Liver (tissue), 3 donors: ENCODE data around the gene ZC3H6.

ENCODE experiments used
- FOXA1 ChIP-seq: IDR thresholded peaks from 2 replicates; pipeline ENCODE4 v1.6.1; 2016; ENCODE audit warnings: antibody characterized with exemption
- GABPA ChIP-seq, 2 donors: IDR thresholded peaks in 1 of 2; conservative IDR thresholded peaks in 1 of 2; 2 replicates each; pipeline ENCODE4 v1.6.1; 2016; ENCODE audit warnings: antibody characterized with exemption in 2 of 2, mild to moderate bottlenecking in 1 of 2, moderate library complexity in 1 of 2
- TF ChIP-seq, protein P1 (sequence below): fragments of 150-350 bp; IDR thresholded peaks from 2 replicates; pipeline ENCODE4 v1.5.1; 2017; ENCODE audit warnings: improper control_type of control experiment, low read depth, low read length; ENCODE audit not compliant: missing input control
- TF ChIP-seq, protein P2 (sequence below): IDR thresholded peaks from 2 replicates; pipeline ENCODE4 v1.6.1; 2016; ENCODE audit warnings: antibody characterized with exemption, mild to moderate bottlenecking
- TF ChIP-seq, protein P3 (sequence below): IDR thresholded peaks from 2 replicates; pipeline ENCODE4 v1.6.1; 2016; ENCODE audit warnings: antibody characterized with exemption
- donor health status: healthy.
- donor health status: healthy.

DNA sequence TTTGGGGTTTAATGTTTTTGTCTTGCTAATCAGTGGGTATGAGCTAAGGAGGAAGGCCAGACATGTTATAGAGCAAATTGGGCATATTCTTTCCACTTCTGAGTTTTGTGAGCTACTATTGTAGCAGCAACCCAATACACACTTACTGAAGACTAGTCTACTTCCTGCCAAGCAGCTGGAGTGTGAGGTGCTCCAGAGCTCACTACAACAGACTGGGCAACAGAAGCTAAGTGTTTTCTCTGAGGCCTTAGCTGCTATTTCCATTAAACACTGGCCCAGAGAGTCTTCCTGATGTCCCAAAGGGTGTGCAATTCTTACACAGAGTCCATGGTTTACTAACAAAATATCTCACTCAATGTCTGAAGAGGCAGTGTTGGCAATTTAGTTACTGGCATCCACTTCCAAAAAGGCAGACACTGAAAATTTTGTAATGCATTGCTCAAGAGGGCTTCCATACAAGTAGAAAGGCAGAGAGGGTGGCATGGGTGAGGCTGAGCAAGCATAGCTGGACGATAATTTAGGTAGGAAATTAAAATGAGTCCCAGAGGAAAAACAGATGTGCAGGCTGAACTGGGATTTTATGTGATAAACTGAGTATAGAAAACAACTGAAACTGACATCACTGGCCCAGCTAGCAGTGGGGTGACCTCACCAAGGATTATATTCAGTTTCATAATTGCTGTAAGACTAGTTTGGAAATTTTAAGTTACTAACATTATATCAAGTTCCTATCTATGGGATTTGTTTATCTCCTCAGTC is 68.6 kb downstream of the ZC3H6 start:
- TF ChIP-seq, protein P1, sequence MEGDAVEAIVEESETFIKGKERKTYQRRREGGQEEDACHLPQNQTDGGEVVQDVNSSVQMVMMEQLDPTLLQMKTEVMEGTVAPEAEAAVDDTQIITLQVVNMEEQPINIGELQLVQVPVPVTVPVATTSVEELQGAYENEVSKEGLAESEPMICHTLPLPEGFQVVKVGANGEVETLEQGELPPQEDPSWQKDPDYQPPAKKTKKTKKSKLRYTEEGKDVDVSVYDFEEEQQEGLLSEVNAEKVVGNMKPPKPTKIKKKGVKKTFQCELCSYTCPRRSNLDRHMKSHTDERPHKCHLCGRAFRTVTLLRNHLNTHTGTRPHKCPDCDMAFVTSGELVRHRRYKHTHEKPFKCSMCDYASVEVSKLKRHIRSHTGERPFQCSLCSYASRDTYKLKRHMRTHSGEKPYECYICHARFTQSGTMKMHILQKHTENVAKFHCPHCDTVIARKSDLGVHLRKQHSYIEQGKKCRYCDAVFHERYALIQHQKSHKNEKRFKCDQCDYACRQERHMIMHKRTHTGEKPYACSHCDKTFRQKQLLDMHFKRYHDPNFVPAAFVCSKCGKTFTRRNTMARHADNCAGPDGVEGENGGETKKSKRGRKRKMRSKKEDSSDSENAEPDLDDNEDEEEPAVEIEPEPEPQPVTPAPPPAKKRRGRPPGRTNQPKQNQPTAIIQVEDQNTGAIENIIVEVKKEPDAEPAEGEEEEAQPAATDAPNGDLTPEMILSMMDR: no peak
- TF ChIP-seq GABPA (IDR thresholded peaks at IDR 0.05 in 1 of 2, conservative IDR thresholded peaks at IDR 0.05 in 1 of 2): no peak
- TF ChIP-seq, protein P2, sequence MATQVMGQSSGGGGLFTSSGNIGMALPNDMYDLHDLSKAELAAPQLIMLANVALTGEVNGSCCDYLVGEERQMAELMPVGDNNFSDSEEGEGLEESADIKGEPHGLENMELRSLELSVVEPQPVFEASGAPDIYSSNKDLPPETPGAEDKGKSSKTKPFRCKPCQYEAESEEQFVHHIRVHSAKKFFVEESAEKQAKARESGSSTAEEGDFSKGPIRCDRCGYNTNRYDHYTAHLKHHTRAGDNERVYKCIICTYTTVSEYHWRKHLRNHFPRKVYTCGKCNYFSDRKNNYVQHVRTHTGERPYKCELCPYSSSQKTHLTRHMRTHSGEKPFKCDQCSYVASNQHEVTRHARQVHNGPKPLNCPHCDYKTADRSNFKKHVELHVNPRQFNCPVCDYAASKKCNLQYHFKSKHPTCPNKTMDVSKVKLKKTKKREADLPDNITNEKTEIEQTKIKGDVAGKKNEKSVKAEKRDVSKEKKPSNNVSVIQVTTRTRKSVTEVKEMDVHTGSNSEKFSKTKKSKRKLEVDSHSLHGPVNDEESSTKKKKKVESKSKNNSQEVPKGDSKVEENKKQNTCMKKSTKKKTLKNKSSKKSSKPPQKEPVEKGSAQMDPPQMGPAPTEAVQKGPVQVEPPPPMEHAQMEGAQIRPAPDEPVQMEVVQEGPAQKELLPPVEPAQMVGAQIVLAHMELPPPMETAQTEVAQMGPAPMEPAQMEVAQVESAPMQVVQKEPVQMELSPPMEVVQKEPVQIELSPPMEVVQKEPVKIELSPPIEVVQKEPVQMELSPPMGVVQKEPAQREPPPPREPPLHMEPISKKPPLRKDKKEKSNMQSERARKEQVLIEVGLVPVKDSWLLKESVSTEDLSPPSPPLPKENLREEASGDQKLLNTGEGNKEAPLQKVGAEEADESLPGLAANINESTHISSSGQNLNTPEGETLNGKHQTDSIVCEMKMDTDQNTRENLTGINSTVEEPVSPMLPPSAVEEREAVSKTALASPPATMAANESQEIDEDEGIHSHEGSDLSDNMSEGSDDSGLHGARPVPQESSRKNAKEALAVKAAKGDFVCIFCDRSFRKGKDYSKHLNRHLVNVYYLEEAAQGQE: no peak
- TF ChIP-seq, protein P3, sequence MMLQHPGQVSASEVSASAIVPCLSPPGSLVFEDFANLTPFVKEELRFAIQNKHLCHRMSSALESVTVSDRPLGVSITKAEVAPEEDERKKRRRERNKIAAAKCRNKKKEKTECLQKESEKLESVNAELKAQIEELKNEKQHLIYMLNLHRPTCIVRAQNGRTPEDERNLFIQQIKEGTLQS: no peak
- TF ChIP-seq FOXA1: no peak
